Loucy (cell line): ENCODE results near the gene PDE4D.

ENCODE experiments used
- CTCF ChIP-seq: fragments of 200-600 bp; sonication (generic); conservative IDR thresholded peaks from 2 replicates; pipeline ENCODE4 v1.5.1; 2014; ENCODE audit warnings: mild to moderate bottlenecking, antibody characterized with exemption, low read length
- EZH2phosphoT487 ChIP-seq: fragments of 200-600 bp; IDR thresholded peaks from 2 replicates; pipeline ENCODE4 v1.6.1; 2018; ENCODE audit warnings: antibody characterized with exemption, mild to moderate bottlenecking, moderate library complexity, borderline replicate concordance

- TF ChIP-seq CTCF (no peak), EZH2phosphoT487 (no peak)
Observed at GRCh38 chr5:59330680-59331079, 562.8 kb downstream of the PDE4D start.
